Mesenchymal stem cell (in vitro differentiated cells and primary cell): ENCODE results near the gene PHTF1.
A peak's percentile ranks its signal among the peaks of the same experiment; 100 is the strongest.

ENCODE experiments used
- DNase-seq: peaks from one replicate; pipeline ENCODE4 v3.0.0-alpha.2; 2013
- H2AFZ ChIP-seq: one replicate; pipeline ENCODE4 v1.6.1; 2013; ENCODE audit warnings: low read depth, mild to moderate bottlenecking, control low read depth, inconsistent platforms, low read length, moderate library complexity
- H2AK5ac ChIP-seq: 2 replicates; pipeline ENCODE4 v1.6.1; 2013; ENCODE audit warnings: low read length, moderate library complexity, mild to moderate bottlenecking, inconsistent platforms; ENCODE audit not compliant: severe bottlenecking
- H2BK120ac ChIP-seq: one replicate; pipeline ENCODE4 v1.6.1; 2013; ENCODE audit warnings: low read depth, mild to moderate bottlenecking, inconsistent platforms, low read length, moderate library complexity
- H2BK12ac ChIP-seq, 2 experiments: one replicate each; pipeline ENCODE4 v1.6.1; 2013; ENCODE audit warnings: inconsistent platforms in 2 of 2, low read length in 2 of 2, mild to moderate bottlenecking in 2 of 2, moderate library complexity in 2 of 2, control low read depth in 1 of 2
- H2BK15ac ChIP-seq: one replicate; pipeline ENCODE4 v1.6.1; 2013; ENCODE audit warnings: mild to moderate bottlenecking, low read depth, inconsistent platforms; ENCODE audit not compliant: poor library complexity, severe bottlenecking
- H2BK5ac ChIP-seq: 2 replicates; pipeline ENCODE4 v1.6.1; 2013; ENCODE audit warnings: low read depth, mild to moderate bottlenecking, low read length, control low read depth, inconsistent platforms; ENCODE audit not compliant: poor library complexity, severe bottlenecking
- H3K14ac ChIP-seq, 2 experiments: one replicate each; pipeline ENCODE4 v1.6.1; 2013; ENCODE audit warnings: inconsistent platforms in 2 of 2, low read length in 2 of 2, control low read depth in 1 of 2, mild to moderate bottlenecking in 1 of 2, moderate library complexity in 1 of 2
- H3K18ac ChIP-seq, 2 experiments: one replicate each; pipeline ENCODE4 v1.6.1; 2013; ENCODE audit warnings: inconsistent platforms in 2 of 2, low read length in 2 of 2, control low read depth in 1 of 2, low read depth in 1 of 2, mild to moderate bottlenecking in 1 of 2
- H3K23ac ChIP-seq, 2 experiments: one replicate each; pipeline ENCODE4 v1.6.1; 2013; ENCODE audit warnings: inconsistent platforms in 2 of 2, low read length in 2 of 2, mild to moderate bottlenecking in 2 of 2, moderate library complexity in 2 of 2, control low read depth in 1 of 2
- H3K27ac ChIP-seq: 2 replicates; pipeline ENCODE4 v1.5.1; 2013; ENCODE audit warnings: mild to moderate bottlenecking, moderate library complexity, low read length, control low read depth, inconsistent platforms; ENCODE audit not compliant: poor library complexity, severe bottlenecking
- H3K27me3 ChIP-seq, 2 experiments: 2 replicates each; pipeline versions ENCODE4 v1.6.1 to v1.7.0; 2013; ENCODE audit warnings: low read length in 2 of 2, mild to moderate bottlenecking in 2 of 2, moderate library complexity in 2 of 2, control low read depth in 1 of 2, inconsistent platforms in 1 of 2; ENCODE audit not compliant: control insufficient read depth in 1 of 2, insufficient read depth in 1 of 2
- H3K36me3 ChIP-seq, 2 experiments: 2 replicates each; pipeline versions ENCODE4 v1.6.1 to v1.7.0; 2013; ENCODE audit warnings: low read length in 2 of 2, control low read depth in 1 of 2, inconsistent platforms in 1 of 2, low read depth in 1 of 2, mild to moderate bottlenecking in 1 of 2; ENCODE audit not compliant: insufficient read depth in 2 of 2, control insufficient read depth in 1 of 2
- H3K4ac ChIP-seq, 2 experiments: one replicate each; pipeline ENCODE4 v1.6.1; 2013; ENCODE audit warnings: inconsistent platforms in 2 of 2, low read length in 2 of 2, mild to moderate bottlenecking in 2 of 2, moderate library complexity in 2 of 2, control low read depth in 1 of 2, low read depth in 1 of 2
- H3K4me1 ChIP-seq: 2 replicates; pipeline ENCODE4 v1.6.1; 2013; ENCODE audit warnings: low read depth, low read length, control low read depth; ENCODE audit not compliant: control insufficient read depth, insufficient read depth
- H3K4me2 ChIP-seq: 2 replicates; pipeline ENCODE4 v1.6.1; 2013; ENCODE audit warnings: low read length, mild to moderate bottlenecking, inconsistent platforms; ENCODE audit not compliant: poor library complexity, severe bottlenecking
- H3K4me3 ChIP-seq, 2 experiments: 2 replicates each; pipeline versions ENCODE4 v1.5.1 to v1.7.0; 2013; ENCODE audit warnings: low read length in 2 of 2, mild to moderate bottlenecking in 2 of 2, control low read depth in 1 of 2, low read depth in 1 of 2; ENCODE audit not compliant: insufficient read depth in 1 of 2
- H3K79me1 ChIP-seq: replicated peaks from 2 replicates; pipeline ENCODE4 v1.6.1; 2013; ENCODE audit warnings: mild to moderate bottlenecking, control low read depth, low read length, inconsistent platforms; ENCODE audit not compliant: poor library complexity, severe bottlenecking
- H3K9ac ChIP-seq: 2 replicates; pipeline ENCODE4 v1.7.0; 2013; ENCODE audit warnings: mild to moderate bottlenecking, low read length, moderate library complexity
- H3K9me3 ChIP-seq: 2 replicates; pipeline ENCODE4 v1.7.0; 2013; ENCODE audit warnings: mild to moderate bottlenecking, low read length; ENCODE audit not compliant: control insufficient read depth
- H4K8ac ChIP-seq: one replicate; pipeline ENCODE4 v1.6.1; 2013; ENCODE audit warnings: inconsistent platforms, mild to moderate bottlenecking, low read length, moderate library complexity
- H4K91ac ChIP-seq: one replicate; pipeline ENCODE4 v1.6.1; 2013; ENCODE audit warnings: mild to moderate bottlenecking, low read length, inconsistent platforms
- WGBS: methylation state at CpG from one replicate; pipeline ENCODE4 v1.1.7; 2013; ENCODE audit warnings: mixed read lengths; 5-methylcytosine and 5-hydroxymethylcytosine counted together

The PHTF1 gene

DNA sequence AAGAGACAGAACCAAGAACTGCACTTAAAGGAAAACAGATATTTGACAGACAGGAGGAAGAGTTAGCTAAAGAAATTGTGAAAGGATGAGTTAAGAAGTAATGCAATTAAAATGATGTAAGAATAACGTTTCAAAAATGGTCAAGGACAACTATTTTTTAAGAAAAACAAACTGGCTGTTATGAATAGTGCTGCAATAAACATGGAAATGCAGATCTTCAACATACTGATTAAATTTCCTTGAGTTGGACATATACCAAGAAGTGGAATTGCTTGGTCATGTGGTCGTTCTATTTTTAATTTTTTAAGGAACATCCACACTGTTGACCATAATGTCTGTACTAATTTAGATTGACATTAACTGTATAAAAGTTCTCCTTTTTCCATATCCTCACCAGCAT lies 23.1 kb upstream of the PHTF1 start:
- no peak overlapping the region for H3K27ac ChIP-seq
- H3K79me1 ChIP-seq = peaks cover 27% of the 10 kb centered on the region
- no peak overlapping the region for H2BK12ac ChIP-seq
- peaks cover 0 to 4% of the 10 kb centered on the region in 2 experiments for H3K36me3 ChIP-seq
- H4K8ac ChIP-seq = no peak overlapping the region
- H3K14ac ChIP-seq = no peak overlapping the region
- H3K9ac ChIP-seq = no peak overlapping the region
- H3K18ac ChIP-seq = no peak overlapping the region
- no peaks in the 10 kb centered on the region for H3K4me1 ChIP-seq
- H3K23ac ChIP-seq = no peak overlapping the region
- H3K4me2 ChIP-seq = no peak overlapping the region
- no peak overlapping the region for H2BK120ac ChIP-seq
- H2BK5ac ChIP-seq = no peak overlapping the region
- H4K91ac ChIP-seq = no peak overlapping the region
- 80% methylated on average over 1 of the region's 2 CpGs for WGBS
- DNase-seq = no peak
- no peak overlapping the region for H2AK5ac ChIP-seq
- no peak overlapping the region for H2BK15ac ChIP-seq
- H3K4me3 ChIP-seq = no peak overlapping the region
- H3K9me3 ChIP-seq = no peaks in the 10 kb centered on the region
- H3K27me3 ChIP-seq = no peaks in the 10 kb centered on the region
- no peak overlapping the region for H2AFZ ChIP-seq
- H3K4ac ChIP-seq = no peak overlapping the region

- Histone ChIP-seq H3K18ac (no peak overlapping the region), H4K91ac (no peak overlapping the region), H3K4me1 (no peaks in the 10 kb centered on the region), H4K8ac (no peak overlapping the region), H2AK5ac (no peak overlapping the region), H3K14ac (no peak overlapping the region), H3K4ac (no peak overlapping the region), H2BK15ac (no peak overlapping the region), H3K27me3 (no peaks in the 10 kb centered on the region), H2BK12ac (no peak overlapping the region), H3K9ac (no peak overlapping the region), H3K23ac (no peak overlapping the region), H3K36me3 (peaks cover 3 to 21% of the 10 kb centered on the region in 2 experiments), H3K4me3 (no peak overlapping the region), H3K9me3 (no peaks in the 10 kb centered on the region), H2BK5ac (no peak overlapping the region), H3K79me1 (peaks cover 23% of the 10 kb centered on the region), H3K4me2 (no peak overlapping the region), H2BK120ac (no peak overlapping the region), H3K27ac (no peak overlapping the region), H2AFZ (no peak overlapping the region)
- WGBS = 33% methylated on average over 1 of the region's 5 CpGs
- DNase-seq = peak; percentile 35
Observed at GRCh38 chr1:113780374-113781146, 21.3 kb upstream of the PHTF1 start.

- no peak overlapping the region for H4K91ac ChIP-seq
- no peak overlapping the region for H3K4me2 ChIP-seq
- H2BK120ac ChIP-seq = no peak overlapping the region
- no peaks in the 10 kb centered on the region for H3K4me1 ChIP-seq
- 98% methylated on average over 6 of the region's 6 CpGs for WGBS
- no peak overlapping the region for H2AFZ ChIP-seq
- peaks cover 8 to 23% of the 10 kb centered on the region in 2 experiments for H3K36me3 ChIP-seq
- peaks cover 23% of the 10 kb centered on the region for H3K79me1 ChIP-seq
- no peaks in the 10 kb centered on the region for H3K27me3 ChIP-seq
- no peak overlapping the region for H2AK5ac ChIP-seq
- DNase-seq = no peak
- no peak overlapping the region for H4K8ac ChIP-seq
- no peak overlapping the region for H2BK12ac ChIP-seq
- H2BK5ac ChIP-seq = no peak overlapping the region
- H2BK15ac ChIP-seq = no peak overlapping the region
- H3K18ac ChIP-seq = no peak overlapping the region
- H3K14ac ChIP-seq = no peak overlapping the region
- H3K4me3 ChIP-seq = no peak overlapping the region
- no peaks in the 10 kb centered on the region for H3K9me3 ChIP-seq
- H3K9ac ChIP-seq = no peak overlapping the region
- no peak overlapping the region for H3K4ac ChIP-seq
- no peak overlapping the region for H3K23ac ChIP-seq
- no peak overlapping the region for H3K27ac ChIP-seq
Observed at GRCh38 chr1:113779542-113779941, 20.3 kb upstream of the PHTF1 start.

DNA sequence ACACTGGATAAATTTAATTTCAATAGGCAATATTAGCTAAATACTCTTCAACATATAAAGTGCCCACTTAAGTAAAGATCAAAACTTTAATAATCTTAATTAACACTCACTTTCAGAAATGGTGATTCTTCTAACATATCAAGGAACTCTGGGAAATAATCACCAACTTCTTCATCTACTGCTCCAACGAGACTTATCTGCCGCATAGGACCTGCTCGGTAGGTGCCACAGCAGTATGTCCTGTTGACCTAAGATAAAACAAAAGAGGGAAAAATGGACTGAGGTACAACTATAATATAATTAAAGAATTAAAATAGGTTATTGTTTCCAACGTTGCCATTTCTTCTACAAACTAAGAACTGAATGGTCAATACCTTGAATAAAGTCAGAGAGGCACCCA lies 18.3 kb upstream of the PHTF1 start:
- Histone ChIP-seq H3K27me3 (no peaks in the 10 kb centered on the region), H3K4me3 (no peak overlapping the region), H3K14ac (no peak overlapping the region), H3K79me1 (peaks cover 19% of the 10 kb centered on the region), H4K8ac (no peak overlapping the region), H3K9me3 (no peaks in the 10 kb centered on the region), H2AK5ac (no peak overlapping the region), H3K27ac (no peak overlapping the region), H4K91ac (no peak overlapping the region), H3K9ac (no peak overlapping the region), H3K36me3 (peaks cover 10 to 21% of the 10 kb centered on the region in 2 experiments), H2BK12ac (no peak overlapping the region), H3K18ac (no peak overlapping the region), H2BK5ac (no peak overlapping the region), H2AFZ (no peak overlapping the region), H3K4ac (no peak overlapping the region), H2BK120ac (no peak overlapping the region), H3K23ac (no peak overlapping the region), H3K4me1 (no peaks in the 10 kb centered on the region), H2BK15ac (no peak overlapping the region), H3K4me2 (no peak overlapping the region)
- DNase-seq = no peak
- WGBS = no CpG with 5 or more reads among the region's 4 CpGs
